ENCODE measurements around the gene TYW3.

Gene TYW3

DNA sequence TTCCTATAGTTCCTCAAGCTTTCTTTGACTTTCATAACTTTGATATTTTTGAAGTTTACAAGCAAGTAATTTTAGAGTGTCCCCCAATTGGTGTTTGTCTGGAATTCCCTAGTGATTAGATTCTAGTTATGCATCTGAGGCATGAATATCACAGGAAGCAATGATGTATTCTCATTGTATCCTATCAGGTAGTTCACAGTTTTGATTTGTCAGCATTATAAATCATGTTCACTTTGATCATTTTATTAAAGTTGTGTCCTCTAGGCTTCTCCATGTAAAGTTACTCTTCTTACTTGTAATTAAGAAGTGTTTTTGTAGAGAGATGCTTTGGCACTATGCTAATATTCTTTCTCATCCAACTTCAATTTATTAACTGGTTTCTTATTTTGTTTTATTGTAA lies 53.0 kb downstream of the TYW3 start:
- H3K4me3 ChIP-seq (ENCODE audit: low read depth, low read length): no peak overlapping the region
- no peak for DNase-seq (ENCODE audit: low read depth)
- TF ChIP-seq, protein P1, sequence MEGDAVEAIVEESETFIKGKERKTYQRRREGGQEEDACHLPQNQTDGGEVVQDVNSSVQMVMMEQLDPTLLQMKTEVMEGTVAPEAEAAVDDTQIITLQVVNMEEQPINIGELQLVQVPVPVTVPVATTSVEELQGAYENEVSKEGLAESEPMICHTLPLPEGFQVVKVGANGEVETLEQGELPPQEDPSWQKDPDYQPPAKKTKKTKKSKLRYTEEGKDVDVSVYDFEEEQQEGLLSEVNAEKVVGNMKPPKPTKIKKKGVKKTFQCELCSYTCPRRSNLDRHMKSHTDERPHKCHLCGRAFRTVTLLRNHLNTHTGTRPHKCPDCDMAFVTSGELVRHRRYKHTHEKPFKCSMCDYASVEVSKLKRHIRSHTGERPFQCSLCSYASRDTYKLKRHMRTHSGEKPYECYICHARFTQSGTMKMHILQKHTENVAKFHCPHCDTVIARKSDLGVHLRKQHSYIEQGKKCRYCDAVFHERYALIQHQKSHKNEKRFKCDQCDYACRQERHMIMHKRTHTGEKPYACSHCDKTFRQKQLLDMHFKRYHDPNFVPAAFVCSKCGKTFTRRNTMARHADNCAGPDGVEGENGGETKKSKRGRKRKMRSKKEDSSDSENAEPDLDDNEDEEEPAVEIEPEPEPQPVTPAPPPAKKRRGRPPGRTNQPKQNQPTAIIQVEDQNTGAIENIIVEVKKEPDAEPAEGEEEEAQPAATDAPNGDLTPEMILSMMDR (IDR thresholded peaks at IDR 0.05; ENCODE audit: low read depth, low read length, missing control alignments): no peak

DNA sequence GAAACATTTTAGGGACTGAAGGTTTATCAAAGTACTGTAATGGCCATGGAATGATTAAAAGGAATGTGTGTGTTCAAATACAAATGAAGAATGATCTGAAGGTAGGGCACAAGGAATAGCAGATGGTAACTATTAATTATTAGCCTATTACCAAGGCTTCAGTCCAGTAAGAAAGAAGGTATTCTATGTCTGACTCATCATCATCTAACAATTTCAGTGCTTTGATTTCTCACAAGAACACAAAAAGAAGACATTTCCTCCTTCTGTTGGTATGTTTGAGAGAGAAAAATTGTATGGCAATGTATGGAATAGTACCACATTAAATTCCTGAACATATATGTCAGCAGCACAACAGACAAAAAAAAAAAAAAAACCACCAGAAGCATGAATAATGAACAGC lies 57.5 kb downstream of the TYW3 start:
- DNase-seq (ENCODE audit: low read depth): no peak
- TF ChIP-seq, protein P1 (IDR thresholded peaks at IDR 0.05; ENCODE audit: low read depth, low read length, missing control alignments): no peak
- no peak overlapping the region for H3K4me3 ChIP-seq (ENCODE audit: low read depth, low read length)

DNA sequence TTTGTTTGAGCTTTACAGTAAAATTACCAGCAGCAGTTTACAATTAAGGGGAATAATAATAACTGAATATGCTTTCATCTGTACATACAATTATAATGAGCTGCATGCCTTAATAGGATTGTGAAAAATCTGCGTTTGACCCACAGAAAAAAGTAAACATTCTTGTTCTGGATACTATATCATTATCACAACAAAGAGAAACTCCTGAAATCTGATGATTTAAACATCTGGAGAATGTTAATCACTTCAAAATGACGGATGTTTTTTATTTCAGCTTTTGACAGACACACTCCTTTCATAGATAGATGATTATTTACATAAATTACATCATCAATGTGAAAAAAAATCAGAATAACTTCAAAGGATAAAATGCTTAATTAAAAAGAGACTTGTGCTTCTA lies 58.5 kb downstream of the TYW3 start:
- no peak for DNase-seq (ENCODE audit: low read depth)
- TF ChIP-seq, protein P1 (IDR thresholded peaks at IDR 0.05; ENCODE audit: low read depth, low read length, missing control alignments): no peak
- H3K4me3 ChIP-seq (ENCODE audit: low read depth, low read length): no peak overlapping the region

DNA sequence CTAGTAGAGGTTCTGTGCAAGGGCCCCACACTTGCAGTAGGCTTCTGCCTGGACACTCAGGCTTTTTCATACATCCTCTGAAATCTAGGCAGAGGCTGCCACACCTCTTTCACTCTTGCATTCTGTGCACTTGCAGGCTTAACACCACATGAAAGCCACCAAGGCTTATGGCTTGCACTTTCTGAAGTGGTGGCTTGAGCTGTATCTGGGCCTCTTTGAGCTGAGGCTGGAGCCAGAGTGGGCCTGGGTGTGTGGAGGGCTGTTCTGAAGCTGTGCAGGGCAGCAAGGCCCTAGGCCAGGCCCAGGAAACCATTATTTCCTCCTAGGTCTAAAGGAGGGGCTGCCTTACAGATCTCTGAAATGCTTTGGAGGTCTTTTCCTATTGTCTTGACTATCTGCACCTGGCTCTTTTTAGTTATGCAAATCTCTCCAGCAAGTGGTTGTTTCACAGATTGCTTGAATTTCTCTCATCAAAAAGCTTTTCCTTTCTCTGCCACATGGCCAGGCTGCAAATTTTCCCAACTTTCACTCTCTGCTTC lies 66.2 kb downstream of the TYW3 start:
- DNase-seq (ENCODE audit: low read depth): no peak
- no peak overlapping the region for H3K4me3 ChIP-seq (ENCODE audit: low read depth, low read length)
- TF ChIP-seq, protein P1 (IDR thresholded peaks at IDR 0.05; ENCODE audit: low read depth, low read length, missing control alignments): no peak

DNA sequence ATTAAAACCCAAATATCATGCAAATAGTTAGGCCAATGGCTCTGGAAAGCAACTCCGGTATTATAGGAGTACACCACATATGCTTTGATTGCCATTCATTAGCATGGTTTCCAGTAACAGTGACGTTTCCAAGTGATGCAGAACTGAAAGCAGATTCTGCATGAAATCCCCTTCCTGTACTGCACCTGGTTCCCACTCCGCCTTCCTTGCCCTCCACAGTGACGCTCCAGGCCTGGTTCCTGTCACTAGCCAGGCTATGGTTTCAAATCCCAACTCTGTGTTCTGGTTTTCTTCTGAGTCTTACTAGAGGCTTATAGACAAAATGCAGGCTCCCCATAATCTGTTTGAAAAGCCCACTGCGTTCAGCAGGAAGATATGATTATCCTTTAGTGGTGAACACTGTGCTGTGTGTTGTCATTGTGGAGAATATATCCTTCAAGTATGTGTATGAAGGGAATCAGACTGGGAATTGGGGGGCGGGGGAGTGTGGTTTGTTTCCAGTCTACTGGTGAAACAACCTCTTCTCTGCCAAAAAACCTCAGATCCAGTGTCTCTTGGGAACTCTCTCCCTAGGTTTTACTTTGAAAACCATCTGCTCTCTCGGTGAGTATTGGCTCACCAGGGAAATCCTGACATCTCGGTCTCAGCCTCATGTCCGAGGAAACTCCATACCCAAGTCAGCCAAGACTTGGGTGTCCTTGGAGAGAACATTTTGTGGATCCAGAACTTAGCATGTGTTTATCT lies 78.7 kb downstream of the TYW3 start:
- peak; percentile 16 for DNase-seq (ENCODE audit: low read depth)
- H3K4me3 ChIP-seq (ENCODE audit: low read depth, low read length): peak overlapping the region; percentile 0; the same call in 1 of the 2 replicates
- TF ChIP-seq, protein P1 (IDR thresholded peaks at IDR 0.05; ENCODE audit: low read depth, low read length, missing control alignments): no peak

DNA sequence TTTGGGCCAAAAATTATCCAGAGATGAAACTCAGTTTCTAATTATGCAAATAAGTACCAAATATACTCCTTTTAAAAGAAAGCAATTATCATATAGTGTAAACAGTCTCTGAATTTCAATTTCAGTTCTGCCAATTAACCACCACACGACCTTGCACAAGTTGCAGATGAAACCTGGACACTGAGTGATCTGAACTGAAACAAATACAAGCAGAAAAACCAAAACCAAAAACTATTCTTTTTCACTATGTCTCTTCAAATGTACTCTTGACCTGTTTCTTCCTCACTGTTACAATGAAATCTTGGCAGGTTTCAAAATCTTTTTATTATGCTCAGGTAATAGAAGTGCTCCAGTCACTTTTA lies 79.2 kb downstream of the TYW3 start:
- TF ChIP-seq, protein P1 (IDR thresholded peaks at IDR 0.05; ENCODE audit: low read depth, low read length, missing control alignments): no peak
- H3K4me3 ChIP-seq (ENCODE audit: low read depth, low read length): peak overlapping the region; percentile 0; the same call in 1 of the 2 replicates
- DNase-seq (ENCODE audit: low read depth): peak; percentile 38

Measured in GM12864 (cell line).